Left ventricle myocardium superior (tissue), 1 donor: ENCODE results near the gene NTM. TPM values are rescaled to one million over a fixed set of nuclear protein-coding genes. Genes with fewer than 3 reads are reported as not detected.

ENCODE experiments used
- ATAC-seq: fragments of 200-7000 bp; cut with Tn5 transposase; one replicate; pipeline ENCODE4 v1.9.1; 2020; ENCODE audit warnings: mild to moderate bottlenecking, moderate library complexity
- DNase-seq: peaks from one replicate; pipeline ENCODE4 v3.0.0-alpha.2; 2020
- intact Hi-C: fragments of 100-400 bp; cut with micrococcal nuclease; formaldehyde crosslinking; loops from one replicate; pipeline ENCODE4 v1.11.0; 2022
- total RNA-seq: library from RNA; stranded (reverse); fragmentation: NEBNext Ultra II Directional; extraction: Animal tissue kit (Norgen Biotek cat#: 25700); gene quantifications from one replicate; pipeline ENCODE4 v1.2.1, GENCODE V29; 2021
- donor health status: DM: no; HTN: yes; CAD: no; lungs with severe emphysema.

The NTM gene
- total RNA-seq, 1 donor from 2014 or later = 3.3 TPM

GRCh38 chr11:131455843-131456704 lies 85.7 kb downstream of the NTM start:
- DNase-seq (no peak), ATAC-seq (peak; percentile 95)
- intact Hi-C loops = no loop called here

GRCh38 chr11:131457163-131457562 lies 86.7 kb downstream of the NTM start:
- ATAC-seq (no peak), DNase-seq (no peak)
- intact Hi-C loops = no loop called here

GRCh38 chr11:131458421-131458820 lies 88.0 kb downstream of the NTM start:
- intact Hi-C loops = no loop called here
- ATAC-seq (no peak), DNase-seq (no peak)

GRCh38 chr11:131460931-131461330 lies 90.5 kb downstream of the NTM start:
- ATAC-seq = no peak
- DNase-seq = no peak
- intact Hi-C loops = no loop called here

- no peak for DNase-seq
- intact Hi-C loops = no loop called here
Observed at GRCh38 chr11:131462622-131463021, 92.2 kb downstream of the NTM start.

DNA sequence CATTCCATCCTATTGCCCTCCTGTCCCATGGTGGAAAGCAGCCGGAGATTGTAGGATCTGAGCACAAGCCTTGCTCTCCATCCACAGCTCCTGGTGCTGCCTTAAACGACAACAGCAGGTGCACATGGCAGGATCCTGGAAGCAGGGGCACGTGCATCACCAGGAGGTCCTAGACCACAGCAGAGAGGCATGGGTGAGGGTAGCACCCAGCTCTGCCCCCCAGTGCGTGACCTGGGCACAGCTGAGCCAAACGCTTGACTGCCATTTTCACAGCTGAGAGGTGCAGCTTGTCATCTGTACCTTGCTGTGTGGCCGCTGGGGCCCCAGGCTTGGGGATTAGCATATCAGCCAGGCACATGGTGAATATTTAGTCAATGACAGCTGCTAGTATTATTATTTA lies 92.7 kb downstream of the NTM start:
- DNase-seq (no peak), ATAC-seq (no peak)
- intact Hi-C loops = no loop called here

More at GRCh38 chr11:131462622-131463021, 92.2 kb downstream of the NTM start:
- ATAC-seq = no peak

DNA sequence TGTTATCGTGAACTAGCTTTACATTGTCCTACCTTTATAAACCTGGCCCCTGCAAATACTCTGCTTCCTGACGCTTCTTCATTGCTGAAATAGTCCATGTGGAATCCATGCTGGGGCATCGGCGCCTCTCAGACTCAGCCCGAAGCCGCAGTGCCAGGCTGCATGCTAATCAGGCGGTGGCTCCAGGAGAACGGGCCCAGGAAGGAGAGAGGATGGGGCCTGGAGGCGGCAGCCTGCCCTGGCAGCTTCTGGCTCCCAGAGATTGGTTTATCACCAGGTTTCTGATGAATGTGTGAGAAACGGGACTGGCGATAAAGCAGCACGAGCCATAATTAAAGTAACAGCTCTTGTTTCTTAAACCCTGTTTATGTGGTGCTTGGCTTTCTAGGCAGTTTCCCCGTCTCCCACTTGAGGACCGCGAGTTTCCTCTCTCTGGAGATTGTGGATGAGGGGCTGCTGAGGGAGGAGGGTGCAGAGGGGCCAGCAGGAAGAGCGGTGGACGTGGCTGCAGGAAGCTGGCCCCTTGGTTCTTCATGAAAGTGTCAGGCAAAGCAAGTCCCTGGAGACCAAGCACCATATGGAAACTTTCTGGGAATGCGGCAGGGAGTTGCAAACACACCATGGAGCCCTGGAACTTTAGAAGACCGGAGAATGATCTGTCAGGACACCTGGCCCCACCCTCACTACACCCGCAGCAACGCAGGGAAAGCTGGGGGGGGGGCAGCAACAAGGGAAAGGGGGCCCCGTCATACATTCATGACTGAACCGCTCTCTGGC lies 93.4 kb downstream of the NTM start:
- no peak for ATAC-seq
- DNase-seq = no peak
- intact Hi-C loops = no loop called here

- intact Hi-C loops = no loop called here
- no peak for ATAC-seq
- DNase-seq = no peak
Observed at GRCh38 chr11:131464461-131464860, 94.0 kb downstream of the NTM start.

DNA sequence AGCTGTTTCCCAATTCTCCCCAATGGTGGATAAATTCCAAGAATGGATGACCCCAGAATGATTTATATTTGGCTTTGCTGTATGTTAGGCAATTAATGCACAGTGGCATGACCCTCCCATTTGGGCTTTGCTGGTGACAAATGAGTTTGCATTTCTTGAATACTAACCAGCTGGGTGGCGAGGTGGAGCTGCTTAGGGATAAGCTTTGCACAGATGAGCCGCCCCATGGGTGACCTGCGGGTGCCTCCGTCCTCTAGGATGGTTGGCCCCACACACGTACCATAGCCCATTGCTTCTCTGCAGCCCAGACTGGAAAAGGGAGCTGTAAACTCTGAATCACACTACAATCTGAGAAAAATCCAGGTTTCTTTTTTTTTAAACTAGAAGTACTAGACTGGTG lies 94.6 kb downstream of the NTM start:
- no peak for ATAC-seq
- intact Hi-C loops = no loop called here
- DNase-seq = no peak

DNA sequence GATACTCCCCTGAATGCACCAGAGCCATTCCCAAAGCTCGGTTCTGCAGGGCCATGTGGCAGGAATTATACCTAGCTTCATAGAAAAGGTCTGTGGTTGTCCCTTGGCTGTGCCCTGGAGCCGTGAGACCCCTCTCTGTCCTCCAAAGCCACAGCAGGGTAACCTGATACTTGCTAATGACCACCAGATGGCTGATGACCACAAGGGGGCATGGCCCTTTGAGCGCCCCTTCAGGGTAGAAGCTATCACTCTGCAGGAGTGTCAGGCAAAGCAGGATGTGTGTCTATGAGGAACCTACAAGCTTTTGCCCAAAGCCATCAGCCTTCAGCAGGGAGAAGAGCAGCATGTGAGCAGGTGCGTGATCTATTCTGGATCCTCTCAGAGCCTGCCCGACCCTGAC lies 95.3 kb downstream of the NTM start:
- intact Hi-C loops = no loop called here
- ATAC-seq (no peak), DNase-seq (no peak)

GRCh38 chr11:131467645-131468394 lies 97.4 kb downstream of the NTM start:
- intact Hi-C loops = no loop called here
- DNase-seq (no peak), ATAC-seq (no peak)

- intact Hi-C loops = no loop called here
- no peak for ATAC-seq
- DNase-seq = no peak
Observed at GRCh38 chr11:131468565-131468964, 98.2 kb downstream of the NTM start.

DNA sequence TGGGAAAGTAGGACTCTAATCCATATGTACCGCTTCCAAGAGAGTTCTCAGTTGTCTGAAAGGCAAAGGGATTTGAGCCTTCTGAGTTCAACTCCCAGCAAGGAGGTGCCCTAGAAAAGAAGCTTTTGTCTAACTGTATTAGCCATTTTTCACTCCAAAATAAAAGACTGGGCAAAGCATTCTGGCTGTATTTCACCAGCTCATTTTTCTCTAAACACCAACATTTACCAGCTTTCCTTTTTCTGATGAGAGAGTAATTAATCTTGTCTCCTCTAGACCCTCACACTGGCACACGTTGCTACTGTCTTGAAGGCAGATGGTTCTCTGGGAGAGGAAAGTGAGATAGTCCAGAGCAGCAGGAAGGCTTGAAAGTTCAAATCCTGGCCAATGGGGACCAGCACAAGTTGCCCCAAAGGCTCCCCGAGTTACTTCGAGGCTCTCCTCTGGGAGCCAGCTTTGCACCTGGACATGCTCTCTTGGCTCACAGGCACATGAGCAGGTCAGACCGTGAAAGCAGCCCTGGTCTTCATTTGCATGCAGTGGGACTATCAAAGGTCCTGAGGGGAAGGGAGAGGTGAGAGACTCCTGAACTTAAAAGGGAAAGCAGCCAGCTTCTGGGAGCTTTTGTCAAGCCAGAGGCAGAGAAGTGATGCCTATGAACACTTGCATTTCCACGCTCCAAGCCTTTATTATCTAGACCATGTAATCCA lies 100.0 kb downstream of the NTM start:
- ATAC-seq = no peak
- intact Hi-C loops = no loop called here
- no peak for DNase-seq

- no peak for ATAC-seq
- intact Hi-C loops = no loop called here
- no peak for DNase-seq
Observed at GRCh38 chr11:131471976-131472375, 101.6 kb downstream of the NTM start.

- intact Hi-C loops = no loop called here
- ATAC-seq (no peak), DNase-seq (no peak)
Observed at GRCh38 chr11:131474947-131475346, 104.5 kb downstream of the NTM start.

GRCh38 chr11:131476266-131476665 lies 105.9 kb downstream of the NTM start:
- intact Hi-C loops = no loop called here
- ATAC-seq = no peak

GRCh38 chr11:131478341-131478740 lies 107.9 kb downstream of the NTM start:
- intact Hi-C loops = no loop called here
- DNase-seq (no peak), ATAC-seq (no peak)

More at GRCh38 chr11:131476266-131476665, 105.9 kb downstream of the NTM start:
- DNase-seq = no peak

DNA sequence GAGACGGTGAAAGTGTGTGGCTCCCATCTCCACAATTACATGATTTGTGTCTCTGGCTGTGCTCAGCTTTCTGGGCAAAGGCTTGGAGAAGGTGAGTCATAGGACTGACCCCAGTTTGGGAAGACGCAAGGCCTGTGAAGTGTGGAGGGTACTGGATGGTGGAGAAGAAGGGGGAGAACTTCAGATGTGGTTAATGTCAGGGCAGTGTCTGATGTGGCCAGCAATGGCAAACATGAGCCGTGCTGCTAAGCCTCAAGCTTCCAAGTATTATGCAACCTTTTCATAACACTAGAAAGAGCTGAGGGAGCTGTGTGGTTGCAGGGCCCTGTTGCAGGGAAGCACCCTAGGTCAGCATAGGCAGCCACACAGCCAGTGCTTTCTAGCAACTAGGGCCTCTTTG lies 110.9 kb downstream of the NTM start:
- ATAC-seq = no peak
- intact Hi-C loops = no loop called here
- DNase-seq = no peak

DNA sequence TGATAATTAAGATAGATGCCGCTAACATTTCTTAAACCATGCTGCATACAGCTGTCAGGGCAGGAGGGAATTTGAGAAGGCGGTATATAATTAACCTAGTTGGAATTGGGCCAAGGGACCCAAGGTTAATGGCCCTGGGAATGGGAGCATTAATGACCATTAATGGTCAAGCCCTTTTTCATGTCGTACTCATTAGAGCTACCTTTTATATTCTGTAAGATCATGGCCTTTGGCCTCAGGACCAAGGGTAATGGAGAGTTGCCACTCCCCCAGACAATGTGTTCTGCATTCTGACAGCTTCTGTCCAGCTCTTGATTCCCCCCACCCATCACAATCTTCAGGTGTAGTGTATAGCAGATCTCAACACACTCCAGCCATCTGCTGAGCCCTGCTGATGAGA lies 111.6 kb downstream of the NTM start:
- intact Hi-C loops = no loop called here

More for the DNA sequence above, 111.6 kb downstream of the NTM start:
- no peak for ATAC-seq
- no peak for DNase-seq
